ENCODE data around the gene SDSL.

- TF ChIP-seq, protein P1, sequence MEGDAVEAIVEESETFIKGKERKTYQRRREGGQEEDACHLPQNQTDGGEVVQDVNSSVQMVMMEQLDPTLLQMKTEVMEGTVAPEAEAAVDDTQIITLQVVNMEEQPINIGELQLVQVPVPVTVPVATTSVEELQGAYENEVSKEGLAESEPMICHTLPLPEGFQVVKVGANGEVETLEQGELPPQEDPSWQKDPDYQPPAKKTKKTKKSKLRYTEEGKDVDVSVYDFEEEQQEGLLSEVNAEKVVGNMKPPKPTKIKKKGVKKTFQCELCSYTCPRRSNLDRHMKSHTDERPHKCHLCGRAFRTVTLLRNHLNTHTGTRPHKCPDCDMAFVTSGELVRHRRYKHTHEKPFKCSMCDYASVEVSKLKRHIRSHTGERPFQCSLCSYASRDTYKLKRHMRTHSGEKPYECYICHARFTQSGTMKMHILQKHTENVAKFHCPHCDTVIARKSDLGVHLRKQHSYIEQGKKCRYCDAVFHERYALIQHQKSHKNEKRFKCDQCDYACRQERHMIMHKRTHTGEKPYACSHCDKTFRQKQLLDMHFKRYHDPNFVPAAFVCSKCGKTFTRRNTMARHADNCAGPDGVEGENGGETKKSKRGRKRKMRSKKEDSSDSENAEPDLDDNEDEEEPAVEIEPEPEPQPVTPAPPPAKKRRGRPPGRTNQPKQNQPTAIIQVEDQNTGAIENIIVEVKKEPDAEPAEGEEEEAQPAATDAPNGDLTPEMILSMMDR (IDR thresholded peaks at IDR 0.05): peak in 5 of 6 experiments; percentile 62 to 83 (median 72)
- no peak for TF ChIP-seq POLR2A (IDR thresholded peaks at IDR 0.05)
Measured at GRCh38 chr12:113462117-113462774, 40.1 kb downstream of the SDSL start.

All from esophagus squamous epithelium (tissue), 4 donors.